Sigmoid colon (tissue), 4 donors: ENCODE measurements around the gene UTS2B.

Experiments
- CTCF ChIP-seq, 4 experiments: fragments of 450-650 bp in 3 of 4; fragments of 200-600 bp in 1 of 4; IDR thresholded peaks; one replicate each; pipeline ENCODE4 v1.5.1; 2016 to 2019; ENCODE audit warnings: antibody characterized with exemption in 4 of 4, mild to moderate bottlenecking in 3 of 4, moderate library complexity in 2 of 4
- EP300 ChIP-seq, 4 donors: sonication (generic); formaldehyde crosslinking; IDR thresholded peaks; one replicate each; pipeline ENCODE4 v1.6.1; 2017; ENCODE audit warnings: antibody characterized with exemption in 4 of 4
- POLR2A ChIP-seq, 2 donors: fragments of 450-650 bp; IDR thresholded peaks; one replicate each; pipeline ENCODE4 v1.6.1; 2016; ENCODE audit warnings: antibody characterized with exemption in 2 of 2, mild to moderate bottlenecking in 2 of 2, moderate library complexity in 2 of 2
- POLR2AphosphoS5 ChIP-seq, 4 donors: sonication (generic); formaldehyde crosslinking; IDR thresholded peaks; one replicate each; pipeline ENCODE4 v1.6.1; 2017; ENCODE audit warnings: antibody characterized with exemption in 4 of 4

- TF ChIP-seq CTCF (IDR thresholded peaks at IDR 0.05) (no peak), POLR2A (IDR thresholded peaks at IDR 0.05) (no peak), POLR2AphosphoS5 (IDR thresholded peaks at IDR 0.05) (no peak), EP300 (IDR thresholded peaks at IDR 0.05) (no peak)
Observed at GRCh38 chr3:191263365-191263764, 67.0 kb downstream of the UTS2B start.
